Panc1 (cell line): Measurements from ENCODE around the gene DEGS2.

Experiments used
- TCF7L2 ChIP-seq: IDR thresholded peaks from 2 replicates; pipeline ENCODE4 v1.6.1; 2011; ENCODE audit warnings: mild to moderate bottlenecking, low read depth, low read length, inconsistent platforms
- TF ChIP-seq, protein P1 (sequence below): fragments of 450-650 bp; IDR thresholded peaks from 2 replicates; pipeline ENCODE4 v1.5.1; 2017; ENCODE audit warnings: mild to moderate bottlenecking

DNA sequence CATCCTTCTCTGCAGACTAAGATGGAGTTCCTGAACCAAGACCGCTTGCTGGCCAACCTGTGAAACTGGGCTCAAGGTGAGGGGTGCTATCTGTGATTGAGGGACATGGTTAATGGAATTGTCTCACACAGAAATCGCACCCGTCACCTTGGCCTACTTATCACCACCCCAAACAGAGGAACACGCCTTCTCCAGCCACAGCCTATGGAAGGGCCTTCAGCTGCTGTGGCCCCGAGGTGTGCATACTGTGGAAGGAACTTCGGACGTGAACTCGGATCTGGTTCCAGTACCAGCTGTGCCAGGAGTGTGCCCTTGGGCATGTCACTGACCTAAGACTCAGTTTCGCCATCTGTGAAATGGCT, 49.9 kb downstream of the DEGS2 start:
- no peak for TF ChIP-seq TCF7L2
- TF ChIP-seq, protein P1, sequence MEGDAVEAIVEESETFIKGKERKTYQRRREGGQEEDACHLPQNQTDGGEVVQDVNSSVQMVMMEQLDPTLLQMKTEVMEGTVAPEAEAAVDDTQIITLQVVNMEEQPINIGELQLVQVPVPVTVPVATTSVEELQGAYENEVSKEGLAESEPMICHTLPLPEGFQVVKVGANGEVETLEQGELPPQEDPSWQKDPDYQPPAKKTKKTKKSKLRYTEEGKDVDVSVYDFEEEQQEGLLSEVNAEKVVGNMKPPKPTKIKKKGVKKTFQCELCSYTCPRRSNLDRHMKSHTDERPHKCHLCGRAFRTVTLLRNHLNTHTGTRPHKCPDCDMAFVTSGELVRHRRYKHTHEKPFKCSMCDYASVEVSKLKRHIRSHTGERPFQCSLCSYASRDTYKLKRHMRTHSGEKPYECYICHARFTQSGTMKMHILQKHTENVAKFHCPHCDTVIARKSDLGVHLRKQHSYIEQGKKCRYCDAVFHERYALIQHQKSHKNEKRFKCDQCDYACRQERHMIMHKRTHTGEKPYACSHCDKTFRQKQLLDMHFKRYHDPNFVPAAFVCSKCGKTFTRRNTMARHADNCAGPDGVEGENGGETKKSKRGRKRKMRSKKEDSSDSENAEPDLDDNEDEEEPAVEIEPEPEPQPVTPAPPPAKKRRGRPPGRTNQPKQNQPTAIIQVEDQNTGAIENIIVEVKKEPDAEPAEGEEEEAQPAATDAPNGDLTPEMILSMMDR: no peak
